ENCODE measurements around the gene CLDND1.

DNA sequence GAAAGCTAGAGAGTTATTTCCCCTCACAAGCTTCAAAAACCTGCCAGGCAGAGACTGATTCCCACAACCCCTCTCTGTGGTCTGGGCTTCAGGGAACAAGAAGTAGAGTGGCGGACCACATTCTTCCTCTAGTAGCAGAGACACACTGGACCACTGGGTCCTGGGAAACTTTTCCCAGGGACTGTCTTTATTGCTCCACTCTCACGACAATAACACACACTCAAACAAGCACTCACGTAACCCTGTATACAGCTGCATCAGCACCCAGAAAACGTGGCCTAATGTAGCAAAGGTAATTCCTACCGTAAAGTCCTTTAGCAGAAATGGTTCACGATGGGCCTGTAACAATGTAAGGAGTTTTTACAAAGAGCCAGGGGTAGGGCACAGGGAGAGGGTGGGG is 43.1 kb upstream of the CLDND1 start:
- TF ChIP-seq, protein P1, sequence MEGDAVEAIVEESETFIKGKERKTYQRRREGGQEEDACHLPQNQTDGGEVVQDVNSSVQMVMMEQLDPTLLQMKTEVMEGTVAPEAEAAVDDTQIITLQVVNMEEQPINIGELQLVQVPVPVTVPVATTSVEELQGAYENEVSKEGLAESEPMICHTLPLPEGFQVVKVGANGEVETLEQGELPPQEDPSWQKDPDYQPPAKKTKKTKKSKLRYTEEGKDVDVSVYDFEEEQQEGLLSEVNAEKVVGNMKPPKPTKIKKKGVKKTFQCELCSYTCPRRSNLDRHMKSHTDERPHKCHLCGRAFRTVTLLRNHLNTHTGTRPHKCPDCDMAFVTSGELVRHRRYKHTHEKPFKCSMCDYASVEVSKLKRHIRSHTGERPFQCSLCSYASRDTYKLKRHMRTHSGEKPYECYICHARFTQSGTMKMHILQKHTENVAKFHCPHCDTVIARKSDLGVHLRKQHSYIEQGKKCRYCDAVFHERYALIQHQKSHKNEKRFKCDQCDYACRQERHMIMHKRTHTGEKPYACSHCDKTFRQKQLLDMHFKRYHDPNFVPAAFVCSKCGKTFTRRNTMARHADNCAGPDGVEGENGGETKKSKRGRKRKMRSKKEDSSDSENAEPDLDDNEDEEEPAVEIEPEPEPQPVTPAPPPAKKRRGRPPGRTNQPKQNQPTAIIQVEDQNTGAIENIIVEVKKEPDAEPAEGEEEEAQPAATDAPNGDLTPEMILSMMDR (IDR thresholded peaks at IDR 0.05), result no peak
- no peak for TF ChIP-seq EZH2 (IDR thresholded peaks at IDR 0.05; ENCODE audit: borderline replicate concordance, insufficient read depth, low read depth, low read length, poor library complexity, severe bottlenecking)

Data from B cell (primary cell).